Measurements from ENCODE around the gene MTO1.
"Not testable (repeated sequence)": the region's sequence is repeated elsewhere in the genome, so short reads cannot be mapped to it uniquely, and the experiment has no call there.

The MTO1 gene

DNA sequence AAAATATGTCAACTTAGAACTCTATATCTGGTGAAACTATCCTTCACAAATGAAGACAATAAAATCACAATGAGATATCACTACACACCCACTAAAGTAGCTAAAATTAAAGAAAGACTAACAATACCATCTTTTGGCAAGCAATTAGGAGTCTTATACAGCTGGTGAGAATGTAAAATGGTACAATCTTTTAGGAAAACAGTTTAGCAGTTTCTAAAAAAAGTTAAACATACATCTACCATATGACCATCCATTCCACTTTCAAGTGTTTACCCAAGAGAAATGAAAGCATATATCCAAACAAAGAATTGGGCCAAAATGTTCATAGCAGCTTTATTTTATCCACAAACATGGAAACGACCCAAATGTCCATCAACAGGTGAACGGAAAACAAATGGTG lies 73.1 kb downstream of the MTO1 start:
- DNase-seq = no peak

DNA sequence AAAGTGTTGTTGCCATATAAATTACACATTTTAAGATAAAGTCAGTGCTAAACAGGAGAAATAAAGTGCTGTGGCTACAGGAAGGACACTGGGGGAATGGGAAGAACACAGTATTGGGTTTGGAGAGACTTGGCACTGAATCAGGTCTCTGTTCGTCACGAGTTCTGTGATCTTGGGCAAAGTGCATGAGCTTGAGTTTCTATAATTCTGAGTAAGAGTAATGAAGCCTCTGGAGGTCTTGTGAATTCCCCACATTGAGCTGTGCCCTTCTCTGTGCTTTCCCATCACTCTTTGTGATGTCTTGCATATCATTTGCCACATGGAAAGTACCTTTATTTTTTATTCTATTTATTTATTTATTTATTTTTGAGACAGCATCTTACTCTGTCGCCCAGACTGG lies 76.1 kb downstream of the MTO1 start:
- DNase-seq = no peak

DNA sequence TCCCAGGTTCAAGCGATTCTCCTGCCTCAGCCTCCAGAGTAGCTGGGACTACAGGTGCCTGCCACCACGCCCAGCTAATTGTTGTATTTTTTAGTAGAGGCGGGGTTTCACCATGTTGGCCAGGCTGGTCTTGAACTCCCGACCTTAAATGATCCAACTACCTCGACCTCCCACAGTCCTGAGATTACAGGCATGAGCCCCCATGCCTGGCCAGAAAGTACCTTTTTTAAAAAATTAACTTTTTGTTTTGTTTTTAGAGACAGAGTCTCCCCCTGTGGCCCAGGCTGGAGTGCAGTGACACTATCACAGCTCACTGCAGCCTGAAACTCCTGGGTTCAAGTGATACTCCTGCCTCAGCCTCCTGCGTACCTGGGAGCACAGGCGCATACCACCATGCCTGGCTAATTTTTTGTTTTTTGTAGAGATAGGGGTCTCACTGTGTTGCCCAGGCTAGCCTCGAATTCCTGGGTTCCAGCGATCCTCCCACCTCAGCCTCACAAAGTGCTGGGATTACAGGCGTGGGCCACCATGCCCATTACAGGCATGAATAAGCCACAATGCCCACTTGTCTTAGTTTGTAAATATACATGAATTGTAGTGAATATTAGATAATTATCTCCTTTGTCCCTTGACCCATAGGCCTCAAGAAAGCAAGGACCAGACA lies 76.7 kb downstream of the MTO1 start:
- DNase-seq = no peak

DNA sequence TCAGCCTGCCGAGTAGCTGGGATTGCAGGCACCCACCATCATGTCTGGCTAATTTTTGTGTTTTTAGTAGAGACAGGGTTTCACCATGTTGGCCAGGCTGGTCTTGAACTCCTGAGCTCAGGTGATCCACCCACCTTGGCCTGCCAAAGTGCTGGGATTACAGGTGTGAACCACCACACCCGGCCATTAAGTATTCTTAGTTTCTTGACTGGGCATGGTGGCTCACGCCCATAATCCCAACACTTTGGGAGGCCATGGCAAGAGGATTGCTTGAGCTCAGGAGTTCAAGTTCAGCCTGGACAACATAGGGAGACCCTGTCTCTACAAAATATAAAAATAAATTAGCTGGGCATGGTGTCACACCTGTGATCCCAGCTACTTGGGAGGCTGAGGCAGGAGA lies 80.9 kb downstream of the MTO1 start:
- not testable (repeated sequence) for DNase-seq

DNA sequence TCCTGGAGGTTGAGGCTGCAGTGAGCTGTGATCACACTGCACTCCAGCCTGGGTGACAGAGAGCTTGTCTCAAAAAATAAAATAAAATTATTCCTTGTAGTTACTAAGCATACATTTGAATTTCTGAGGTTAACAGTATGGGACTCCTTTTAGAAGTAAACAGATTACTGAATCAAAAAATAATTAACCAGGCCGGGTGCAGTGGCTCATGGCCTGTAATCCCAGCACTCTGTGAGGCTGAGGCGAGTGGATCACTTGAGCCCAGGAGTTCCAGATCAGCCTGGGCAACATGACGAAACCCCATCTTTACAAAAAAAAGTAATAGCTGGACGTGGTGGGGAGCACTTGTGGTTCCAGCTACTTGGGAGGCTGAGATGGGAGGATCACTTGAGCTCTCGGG lies 81.4 kb downstream of the MTO1 start:
- no peak for DNase-seq

DNA sequence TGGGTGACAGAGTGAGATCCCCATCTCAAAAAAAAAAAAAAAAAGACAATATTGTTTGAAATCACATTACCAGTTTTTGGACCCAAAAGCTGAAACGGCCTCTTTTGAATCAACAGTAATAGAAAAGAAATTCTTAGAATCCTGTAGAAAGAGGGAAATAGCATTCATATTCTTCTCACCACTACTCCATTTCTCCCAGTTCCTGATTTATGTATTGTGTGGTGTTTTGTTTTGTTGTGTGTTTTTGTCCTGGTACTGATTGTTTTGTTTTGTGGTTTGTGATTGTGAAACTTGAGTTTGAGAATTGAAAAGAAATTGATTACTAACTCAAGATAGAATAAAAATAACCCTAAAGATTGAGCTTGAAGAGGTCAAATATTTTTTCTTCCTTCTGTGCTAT lies 85.5 kb downstream of the MTO1 start:
- no peak for DNase-seq

DNA sequence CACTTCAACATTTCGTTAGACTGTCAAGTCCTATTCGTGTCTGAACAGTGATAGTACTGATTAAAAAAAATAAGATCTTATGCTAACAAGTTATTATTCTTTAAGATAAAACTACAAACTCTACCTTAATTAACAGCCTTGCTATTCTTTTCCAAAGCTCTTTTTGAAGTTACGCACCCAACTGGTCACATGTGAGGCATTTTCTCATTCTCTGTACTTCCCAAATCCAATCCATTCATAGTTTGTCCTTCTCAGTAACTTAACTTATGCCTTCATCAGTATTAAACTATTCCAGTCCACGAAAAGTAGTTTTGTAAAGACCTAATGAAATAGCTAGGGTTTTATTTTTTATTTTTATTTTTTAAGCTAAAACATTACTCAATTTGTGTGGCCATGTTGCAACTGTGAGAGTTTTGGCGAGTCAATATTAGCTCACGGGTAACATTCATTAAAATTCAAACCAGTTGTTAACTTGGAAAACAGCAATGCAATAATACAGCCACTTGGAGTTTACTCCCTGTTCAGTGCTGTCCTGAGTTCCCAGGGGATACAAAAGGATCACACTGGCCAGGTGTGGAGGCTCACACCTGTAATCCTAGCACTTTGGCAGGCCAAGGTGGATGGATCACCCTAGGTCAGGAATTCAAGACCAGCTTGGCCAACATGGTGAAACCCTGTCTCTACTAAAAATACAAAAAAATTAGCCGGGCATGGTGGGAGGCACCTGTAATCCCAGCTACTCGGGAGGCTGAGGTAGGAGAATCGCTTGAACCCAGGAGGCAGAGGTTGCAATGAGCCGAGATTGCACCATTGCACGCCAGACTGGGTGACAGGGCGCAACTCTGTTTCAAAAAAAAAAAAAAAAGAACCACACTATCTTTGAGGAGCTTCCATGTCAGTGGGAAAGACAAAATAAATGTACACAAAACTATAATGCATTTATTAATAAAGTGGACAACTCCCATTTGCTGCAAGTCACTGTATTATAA lies 87.2 kb downstream of the MTO1 start:
- no peak for DNase-seq

DNA sequence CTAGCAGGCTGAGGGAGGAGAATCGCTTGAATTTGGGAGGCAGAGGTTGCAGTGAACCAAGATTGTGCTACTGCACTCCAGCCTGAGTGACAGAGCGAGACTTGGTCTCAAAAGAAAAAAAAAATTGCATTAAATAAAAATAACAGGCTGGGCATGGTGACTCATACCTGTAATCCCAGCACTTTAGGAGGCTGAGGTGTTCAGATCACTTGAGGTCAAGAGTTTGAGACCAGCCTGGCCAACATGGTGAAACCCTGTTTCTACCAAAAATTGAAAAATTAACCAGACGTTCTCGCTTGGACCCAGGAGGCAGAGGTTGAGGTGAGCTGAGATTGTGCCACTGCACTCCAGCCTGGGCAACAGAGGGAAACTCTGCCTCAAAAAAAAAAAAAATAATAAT lies 89.6 kb downstream of the MTO1 start:
- DNase-seq = not testable (repeated sequence)

DNA sequence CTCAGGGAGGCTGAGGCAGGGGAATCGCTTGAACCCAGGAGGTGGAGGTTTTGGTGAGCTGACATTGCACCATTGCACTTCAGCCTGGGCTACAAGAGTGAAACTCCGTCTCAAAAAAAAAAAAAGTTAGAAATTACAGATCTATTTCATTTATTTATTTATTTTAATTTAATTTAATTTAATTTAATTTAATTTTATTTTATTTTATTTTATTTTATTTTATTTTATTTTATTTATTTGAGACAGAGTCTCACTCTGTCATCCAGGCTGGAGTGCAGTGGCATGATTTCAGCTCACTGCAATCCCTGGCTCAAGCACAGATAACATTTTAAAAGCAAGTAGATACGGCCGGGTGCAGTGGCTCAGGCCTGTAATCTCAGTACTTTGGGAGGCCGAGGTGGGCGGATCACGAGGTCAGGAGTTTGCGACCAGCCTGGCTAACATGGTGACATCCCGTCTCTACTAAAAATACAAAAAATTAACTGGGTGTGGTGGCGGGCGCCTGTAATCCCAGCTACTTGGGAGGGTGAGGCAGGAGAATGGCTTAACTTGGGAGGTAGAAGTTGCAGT lies 93.9 kb downstream of the MTO1 start:
- not testable (repeated sequence) for DNase-seq

DNA sequence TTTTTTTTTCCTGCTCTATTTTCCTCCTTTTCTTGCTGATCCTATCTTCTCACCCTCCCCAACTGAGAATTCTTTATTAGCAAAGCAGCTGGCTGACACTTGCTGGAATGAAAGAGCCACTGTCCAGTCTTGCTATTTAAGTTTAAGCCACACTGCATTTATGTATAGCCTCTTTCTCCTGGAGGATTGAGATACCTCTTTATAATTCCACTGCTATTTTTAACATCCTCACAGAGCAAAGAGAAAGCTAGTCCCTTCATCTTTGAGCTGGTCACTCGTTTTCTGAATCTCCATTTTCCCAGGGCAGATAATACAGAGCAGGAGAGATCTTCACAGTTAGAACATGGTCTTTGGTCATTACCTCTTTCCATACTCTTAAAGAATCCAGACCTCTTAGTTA lies 95.3 kb downstream of the MTO1 start:
- DNase-seq = no peak

Measured in cerebellar nuclear complex (tissue), 1 donor.